Ovary (tissue), 3 donors: Measurements from ENCODE around the gene FHAD1.

Source experiments
- EP300 ChIP-seq: sonication (generic); formaldehyde crosslinking; IDR thresholded peaks from one replicate; pipeline ENCODE4 v1.6.1; 2017; ENCODE audit warnings: antibody characterized with exemption
- POLR2A ChIP-seq: fragments of 450-650 bp; IDR thresholded peaks from one replicate; pipeline ENCODE4 v1.6.1; 2017; ENCODE audit warnings: antibody characterized with exemption, mild to moderate bottlenecking, moderate library complexity
- TF ChIP-seq, protein P1 (sequence below), 3 donors: fragments of 450-650 bp in 2 of 3; fragments of 200-600 bp in 1 of 3; IDR thresholded peaks; one replicate each; pipeline versions ENCODE4 v1.5.1 to v1.8.0; 2016 to 2022; ENCODE audit warnings: antibody characterized with exemption in 3 of 3, mild to moderate bottlenecking in 1 of 3
- donor health status: DM: no; HTN: no; CAD: no.

GRCh38 chr1:15425958-15426357 lies 178.9 kb downstream of the FHAD1 start:
- TF ChIP-seq, protein P1, sequence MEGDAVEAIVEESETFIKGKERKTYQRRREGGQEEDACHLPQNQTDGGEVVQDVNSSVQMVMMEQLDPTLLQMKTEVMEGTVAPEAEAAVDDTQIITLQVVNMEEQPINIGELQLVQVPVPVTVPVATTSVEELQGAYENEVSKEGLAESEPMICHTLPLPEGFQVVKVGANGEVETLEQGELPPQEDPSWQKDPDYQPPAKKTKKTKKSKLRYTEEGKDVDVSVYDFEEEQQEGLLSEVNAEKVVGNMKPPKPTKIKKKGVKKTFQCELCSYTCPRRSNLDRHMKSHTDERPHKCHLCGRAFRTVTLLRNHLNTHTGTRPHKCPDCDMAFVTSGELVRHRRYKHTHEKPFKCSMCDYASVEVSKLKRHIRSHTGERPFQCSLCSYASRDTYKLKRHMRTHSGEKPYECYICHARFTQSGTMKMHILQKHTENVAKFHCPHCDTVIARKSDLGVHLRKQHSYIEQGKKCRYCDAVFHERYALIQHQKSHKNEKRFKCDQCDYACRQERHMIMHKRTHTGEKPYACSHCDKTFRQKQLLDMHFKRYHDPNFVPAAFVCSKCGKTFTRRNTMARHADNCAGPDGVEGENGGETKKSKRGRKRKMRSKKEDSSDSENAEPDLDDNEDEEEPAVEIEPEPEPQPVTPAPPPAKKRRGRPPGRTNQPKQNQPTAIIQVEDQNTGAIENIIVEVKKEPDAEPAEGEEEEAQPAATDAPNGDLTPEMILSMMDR (IDR thresholded peaks at IDR 0.05) = no peak
- TF ChIP-seq POLR2A = no peak
- TF ChIP-seq EP300 = no peak
